Endothelial cell of umbilical vein (primary cell): Measurements from ENCODE around the gene TMEM132E.

Source experiments
- EZH2 ChIP-seq: IDR thresholded peaks from 2 replicates; pipeline ENCODE4 v1.6.1; 2012; ENCODE audit warnings: borderline replicate concordance, low read depth, mild to moderate bottlenecking, moderate library complexity, low read length, inconsistent platforms; ENCODE audit not compliant: severe bottlenecking
- FOS ChIP-seq: IDR thresholded peaks from 2 replicates; pipeline ENCODE4 v1.6.1; 2011; ENCODE audit warnings: mild to moderate bottlenecking, low read length, moderate library complexity, borderline replicate concordance; ENCODE audit not compliant: insufficient read depth
- GATA2 ChIP-seq: IDR thresholded peaks from 2 replicates; pipeline ENCODE4 v1.7.0; 2011; ENCODE audit warnings: low read depth, mild to moderate bottlenecking, moderate library complexity, mixed read lengths, low read length; ENCODE audit not compliant: insufficient read length, insufficient read depth
- JUN ChIP-seq: IDR thresholded peaks from 2 replicates; pipeline ENCODE4 v1.6.1; 2011; ENCODE audit warnings: borderline replicate concordance, low read depth; ENCODE audit not compliant: insufficient read length, insufficient read depth
- MYC ChIP-seq: IDR thresholded peaks from one replicate; pipeline ENCODE4 v1.6.1; 2011; ENCODE audit warnings: mild to moderate bottlenecking, low read depth, low read length
- POLR2A ChIP-seq: IDR thresholded peaks from 2 replicates; pipeline ENCODE4 v1.6.1; 2012; ENCODE audit warnings: low read depth, mild to moderate bottlenecking, control low read depth, low read length
- POLR2AphosphoS5 ChIP-seq: IDR thresholded peaks from 2 replicates; pipeline ENCODE4 v1.6.1; 2012; ENCODE audit warnings: low read depth, mild to moderate bottlenecking, control low read depth, low read length, moderate library complexity; ENCODE audit not compliant: insufficient read depth
- TF ChIP-seq, protein P1 (sequence below), 2 donors: IDR thresholded peaks; 1 replicate in 1 of 2; 2 replicates in 1 of 2; pipeline ENCODE4 v1.5.1; 2011; ENCODE audit warnings: low read length in 2 of 2, mild to moderate bottlenecking in 2 of 2, moderate library complexity in 2 of 2, control low read depth in 1 of 2, inconsistent platforms in 1 of 2, low read depth in 1 of 2; ENCODE audit not compliant: insufficient read depth in 1 of 2; ENCODE audit errors: extremely low read depth in 1 of 2
- TF ChIP-seq, protein P2 (sequence below): IDR thresholded peaks from 2 replicates; pipeline ENCODE4 v1.6.1; 2011; ENCODE audit not compliant: insufficient read depth, insufficient read length

DNA sequence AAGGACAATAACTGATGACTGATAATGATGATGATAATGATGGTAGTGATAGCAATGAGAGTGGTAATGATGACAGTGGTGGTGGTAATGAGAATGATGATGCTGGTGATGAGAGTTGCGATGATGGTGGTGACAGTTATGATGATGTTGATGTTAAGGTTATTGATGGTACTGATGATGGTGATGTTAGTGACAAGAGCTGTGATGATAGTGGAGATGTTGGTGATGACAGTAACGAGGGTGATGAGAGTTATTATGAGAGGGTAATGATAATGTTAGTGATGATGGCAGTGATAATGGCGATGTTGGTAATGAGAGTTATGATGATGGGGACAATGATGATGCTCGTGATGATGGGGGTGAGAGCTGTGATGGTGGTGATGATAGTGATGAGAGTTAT, 13.2 kb upstream of the TMEM132E start:
- TF ChIP-seq, protein P1, sequence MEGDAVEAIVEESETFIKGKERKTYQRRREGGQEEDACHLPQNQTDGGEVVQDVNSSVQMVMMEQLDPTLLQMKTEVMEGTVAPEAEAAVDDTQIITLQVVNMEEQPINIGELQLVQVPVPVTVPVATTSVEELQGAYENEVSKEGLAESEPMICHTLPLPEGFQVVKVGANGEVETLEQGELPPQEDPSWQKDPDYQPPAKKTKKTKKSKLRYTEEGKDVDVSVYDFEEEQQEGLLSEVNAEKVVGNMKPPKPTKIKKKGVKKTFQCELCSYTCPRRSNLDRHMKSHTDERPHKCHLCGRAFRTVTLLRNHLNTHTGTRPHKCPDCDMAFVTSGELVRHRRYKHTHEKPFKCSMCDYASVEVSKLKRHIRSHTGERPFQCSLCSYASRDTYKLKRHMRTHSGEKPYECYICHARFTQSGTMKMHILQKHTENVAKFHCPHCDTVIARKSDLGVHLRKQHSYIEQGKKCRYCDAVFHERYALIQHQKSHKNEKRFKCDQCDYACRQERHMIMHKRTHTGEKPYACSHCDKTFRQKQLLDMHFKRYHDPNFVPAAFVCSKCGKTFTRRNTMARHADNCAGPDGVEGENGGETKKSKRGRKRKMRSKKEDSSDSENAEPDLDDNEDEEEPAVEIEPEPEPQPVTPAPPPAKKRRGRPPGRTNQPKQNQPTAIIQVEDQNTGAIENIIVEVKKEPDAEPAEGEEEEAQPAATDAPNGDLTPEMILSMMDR (IDR thresholded peaks at IDR 0.05; ENCODE audit: extremely low read depth in 1 of 2, insufficient read depth in 1 of 2, low read depth in 1 of 2, low read length in 2 of 2): no peak
- TF ChIP-seq MYC (no peak), POLR2A (no peak), EZH2 (no peak), GATA2 (no peak), POLR2AphosphoS5 (no peak), JUN (no peak), FOS (no peak)
- TF ChIP-seq, protein P2, sequence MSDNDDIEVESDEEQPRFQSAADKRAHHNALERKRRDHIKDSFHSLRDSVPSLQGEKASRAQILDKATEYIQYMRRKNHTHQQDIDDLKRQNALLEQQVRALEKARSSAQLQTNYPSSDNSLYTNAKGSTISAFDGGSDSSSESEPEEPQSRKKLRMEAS: no peak
